ENCODE results near the gene CHAT. TPM values are rescaled to one million over a fixed set of nuclear protein-coding genes. Genes with fewer than 3 reads are reported as not detected.
A peak's percentile ranks its signal among the peaks of the same experiment; 100 is the strongest.

CHAT gene
- total RNA-seq, 1 experiment from 2014 or later: 0.18 TPM

DNA sequence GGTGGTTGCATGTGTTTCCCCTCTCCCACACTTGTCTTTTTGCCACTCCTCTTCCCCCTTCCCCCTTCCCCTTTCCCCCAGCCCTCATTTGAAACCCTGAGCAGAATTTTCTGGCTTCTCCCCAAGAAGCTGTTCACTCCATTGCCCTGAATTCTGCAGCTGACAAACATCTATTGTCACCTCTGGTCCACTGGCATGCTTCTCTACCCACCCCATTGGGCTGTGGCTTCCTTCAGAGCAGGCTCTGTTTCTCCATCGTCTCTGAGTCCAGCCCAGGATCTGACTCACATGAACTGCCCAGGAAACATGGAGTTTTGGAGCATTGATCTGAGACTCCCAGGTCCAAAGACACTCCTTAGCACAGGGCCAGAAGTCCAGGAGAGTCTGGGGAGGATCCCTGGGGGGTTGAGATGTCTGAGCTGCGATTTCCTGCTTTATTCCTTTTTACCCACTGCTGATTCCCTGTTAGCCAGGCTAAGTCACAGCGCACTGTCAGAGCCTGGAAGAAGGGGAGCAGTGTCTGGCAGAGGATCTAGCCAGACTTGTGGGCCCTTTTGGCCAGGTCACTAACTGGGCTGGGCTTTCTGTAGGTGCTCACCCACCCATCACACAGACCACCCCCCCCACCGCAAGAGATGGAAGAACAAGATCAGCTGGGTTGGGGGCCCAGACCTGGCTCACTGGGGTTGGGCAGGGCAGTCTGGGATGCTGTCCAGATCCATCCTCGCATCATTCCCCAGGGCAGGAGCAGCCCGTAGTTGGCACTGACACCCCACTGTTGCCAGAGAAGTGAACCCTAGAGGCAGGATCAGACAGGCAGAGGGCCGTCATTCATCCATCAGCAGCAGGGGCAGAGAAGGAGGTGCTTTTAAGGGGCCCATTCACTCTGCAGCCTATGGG, 3.5 kb downstream of the CHAT start:
- Mint-ChIP-seq H3K36me3 (ENCODE audit: insufficient read depth, unreplicated experiment) (no peaks in the 10 kb centered on the region), H3K27ac (ENCODE audit: unreplicated experiment) (no peak overlapping the region), H3K4me1 (ENCODE audit: low read depth, unreplicated experiment) (no peaks in the 10 kb centered on the region), H3K27me3 (ENCODE audit: insufficient read depth, unreplicated experiment) (peaks cover 28% of the 10 kb centered on the region), H3K9me3 (ENCODE audit: unreplicated experiment) (no peaks in the 10 kb centered on the region), H3K4me3 (ENCODE audit: unreplicated experiment) (no peak overlapping the region)
- ChIA-PET CTCF (no interaction called here), POLR2A (no interaction called here)
- TF ChIP-seq, protein P1, sequence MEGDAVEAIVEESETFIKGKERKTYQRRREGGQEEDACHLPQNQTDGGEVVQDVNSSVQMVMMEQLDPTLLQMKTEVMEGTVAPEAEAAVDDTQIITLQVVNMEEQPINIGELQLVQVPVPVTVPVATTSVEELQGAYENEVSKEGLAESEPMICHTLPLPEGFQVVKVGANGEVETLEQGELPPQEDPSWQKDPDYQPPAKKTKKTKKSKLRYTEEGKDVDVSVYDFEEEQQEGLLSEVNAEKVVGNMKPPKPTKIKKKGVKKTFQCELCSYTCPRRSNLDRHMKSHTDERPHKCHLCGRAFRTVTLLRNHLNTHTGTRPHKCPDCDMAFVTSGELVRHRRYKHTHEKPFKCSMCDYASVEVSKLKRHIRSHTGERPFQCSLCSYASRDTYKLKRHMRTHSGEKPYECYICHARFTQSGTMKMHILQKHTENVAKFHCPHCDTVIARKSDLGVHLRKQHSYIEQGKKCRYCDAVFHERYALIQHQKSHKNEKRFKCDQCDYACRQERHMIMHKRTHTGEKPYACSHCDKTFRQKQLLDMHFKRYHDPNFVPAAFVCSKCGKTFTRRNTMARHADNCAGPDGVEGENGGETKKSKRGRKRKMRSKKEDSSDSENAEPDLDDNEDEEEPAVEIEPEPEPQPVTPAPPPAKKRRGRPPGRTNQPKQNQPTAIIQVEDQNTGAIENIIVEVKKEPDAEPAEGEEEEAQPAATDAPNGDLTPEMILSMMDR (IDR thresholded peaks at IDR 0.05; ENCODE audit: insufficient read depth in 1 of 2, low read depth in 1 of 2, low read length in 1 of 2, severe bottlenecking in 1 of 2, unreplicated experiment in 1 of 2): no peak
- DNase-seq: peak in 1 of 2 experiments; percentile 23
- no TSS peak for BruUV-seq (replicated peaks)
- Histone ChIP-seq H3K4me1 (no peaks in the 10 kb centered on the region), H3K9me3 (no peaks in the 10 kb centered on the region), H3K4me3 (ENCODE audit: low read depth, low read length) (no peak overlapping the region), H3K27me3 (replicated peaks; ENCODE audit: control insufficient read depth, insufficient read depth, low read length) (no peaks in the 10 kb centered on the region; the same call in 1 of the 2 replicates), H3K36me3 (ENCODE audit: control insufficient read depth, insufficient read depth, low read length) (no peaks in the 10 kb centered on the region)
- intact Hi-C loops (cut with micrococcal nuclease; ENCODE audit: unreplicated experiment): loop anchor here (2.0 kb wide), 1 partner anchor 23 kb away; no protein-coding TSS in a partner anchor

DNA sequence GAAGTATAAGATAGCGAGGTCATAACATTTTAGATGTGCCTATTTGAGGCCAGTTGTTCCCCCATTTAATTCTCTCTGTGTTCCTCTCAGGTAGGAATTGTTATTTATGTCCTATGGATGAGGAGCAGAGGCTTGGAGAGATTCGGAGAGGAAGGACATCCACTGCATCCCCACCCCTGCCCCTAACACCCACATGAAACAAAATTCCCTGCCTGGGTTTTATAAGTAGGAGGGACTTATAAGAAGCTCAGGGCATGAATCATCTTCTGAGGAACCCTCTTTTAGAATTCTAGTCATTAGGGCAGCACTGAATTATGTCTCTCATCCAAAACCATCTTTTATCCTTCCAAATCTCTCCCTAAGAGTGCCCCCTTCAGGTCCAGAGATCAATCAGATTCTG, 5.0 kb downstream of the CHAT start:
- H3K9me3 Mint-ChIP-seq (ENCODE audit: unreplicated experiment): no peaks in the 10 kb centered on the region
- Histone ChIP-seq H3K27me3 (replicated peaks; ENCODE audit: control insufficient read depth, insufficient read depth, low read length) (no peaks in the 10 kb centered on the region; the same call in 1 of the 2 replicates), H3K9me3 (no peaks in the 10 kb centered on the region), H3K4me3 (ENCODE audit: low read depth, low read length) (no peak overlapping the region), H3K36me3 (ENCODE audit: control insufficient read depth, insufficient read depth, low read length) (no peaks in the 10 kb centered on the region), H3K4me1 (no peaks in the 10 kb centered on the region)
- BruUV-seq (replicated peaks): no TSS peak
- DNase-seq: no peak
- peaks cover 23% of the 10 kb centered on the region for H3K27me3 Mint-ChIP-seq (ENCODE audit: insufficient read depth, unreplicated experiment)
- CTCF ChIA-PET: no interaction called here
- no peak overlapping the region for H3K4me3 Mint-ChIP-seq (ENCODE audit: unreplicated experiment)
- no peaks in the 10 kb centered on the region for H3K4me1 Mint-ChIP-seq (ENCODE audit: low read depth, unreplicated experiment)
- TF ChIP-seq, protein P1 (IDR thresholded peaks at IDR 0.05; ENCODE audit: insufficient read depth in 1 of 2, low read depth in 1 of 2, low read length in 1 of 2, severe bottlenecking in 1 of 2, unreplicated experiment in 1 of 2): no peak
- H3K36me3 Mint-ChIP-seq (ENCODE audit: insufficient read depth, unreplicated experiment): no peaks in the 10 kb centered on the region
- no peak overlapping the region for H3K27ac Mint-ChIP-seq (ENCODE audit: unreplicated experiment)
- intact Hi-C loops (cut with micrococcal nuclease; ENCODE audit: unreplicated experiment): no loop called here
- POLR2A ChIA-PET: no interaction called here

DNA sequence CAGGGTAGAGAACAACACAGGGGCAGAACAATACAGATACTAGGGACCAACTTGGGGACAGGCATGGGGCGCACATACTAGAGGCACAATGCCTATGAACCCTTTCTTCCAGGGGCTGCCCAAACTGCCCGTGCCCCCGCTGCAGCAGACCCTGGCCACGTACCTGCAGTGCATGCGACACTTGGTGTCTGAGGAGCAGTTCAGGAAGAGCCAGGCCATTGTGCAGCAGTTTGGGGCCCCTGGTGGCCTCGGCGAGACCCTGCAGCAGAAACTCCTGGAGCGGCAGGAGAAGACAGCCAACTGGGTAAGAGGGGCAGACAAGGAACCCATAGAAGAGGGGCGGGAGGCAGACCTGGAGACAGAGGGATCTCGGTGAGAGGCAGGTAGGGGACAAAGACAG, 5.8 kb downstream of the CHAT start:
- intact Hi-C loops (cut with micrococcal nuclease; ENCODE audit: unreplicated experiment): no loop called here
- Histone ChIP-seq H3K9me3 (no peaks in the 10 kb centered on the region), H3K27me3 (replicated peaks; ENCODE audit: control insufficient read depth, insufficient read depth, low read length) (no peaks in the 10 kb centered on the region), H3K36me3 (ENCODE audit: control insufficient read depth, insufficient read depth, low read length) (no peaks in the 10 kb centered on the region), H3K4me3 (ENCODE audit: low read depth, low read length) (no peak overlapping the region), H3K4me1 (no peaks in the 10 kb centered on the region)
- CTCF ChIA-PET: no interaction called here
- no peaks in the 10 kb centered on the region for H3K36me3 Mint-ChIP-seq (ENCODE audit: insufficient read depth, unreplicated experiment)
- H3K27me3 Mint-ChIP-seq (ENCODE audit: insufficient read depth, unreplicated experiment): peaks cover 23% of the 10 kb centered on the region
- DNase-seq: peak; percentile 42 to 44
- peaks cover 5% of the 10 kb centered on the region for H3K9me3 Mint-ChIP-seq (ENCODE audit: unreplicated experiment)
- H3K27ac Mint-ChIP-seq (ENCODE audit: unreplicated experiment): no peak overlapping the region
- BruUV-seq (replicated peaks): no TSS peak
- TF ChIP-seq, protein P1 (IDR thresholded peaks at IDR 0.05; ENCODE audit: insufficient read depth in 1 of 2, low read depth in 1 of 2, low read length in 1 of 2, severe bottlenecking in 1 of 2, unreplicated experiment in 1 of 2): peak; percentile 46 to 60
- H3K4me1 Mint-ChIP-seq (ENCODE audit: low read depth, unreplicated experiment): no peaks in the 10 kb centered on the region
- POLR2A ChIA-PET: no interaction called here
- no peak overlapping the region for H3K4me3 Mint-ChIP-seq (ENCODE audit: unreplicated experiment)

Data from Caco-2 (cell line).